ENCODE measurements around the gene LPCAT3.

Gene LPCAT3

DNA sequence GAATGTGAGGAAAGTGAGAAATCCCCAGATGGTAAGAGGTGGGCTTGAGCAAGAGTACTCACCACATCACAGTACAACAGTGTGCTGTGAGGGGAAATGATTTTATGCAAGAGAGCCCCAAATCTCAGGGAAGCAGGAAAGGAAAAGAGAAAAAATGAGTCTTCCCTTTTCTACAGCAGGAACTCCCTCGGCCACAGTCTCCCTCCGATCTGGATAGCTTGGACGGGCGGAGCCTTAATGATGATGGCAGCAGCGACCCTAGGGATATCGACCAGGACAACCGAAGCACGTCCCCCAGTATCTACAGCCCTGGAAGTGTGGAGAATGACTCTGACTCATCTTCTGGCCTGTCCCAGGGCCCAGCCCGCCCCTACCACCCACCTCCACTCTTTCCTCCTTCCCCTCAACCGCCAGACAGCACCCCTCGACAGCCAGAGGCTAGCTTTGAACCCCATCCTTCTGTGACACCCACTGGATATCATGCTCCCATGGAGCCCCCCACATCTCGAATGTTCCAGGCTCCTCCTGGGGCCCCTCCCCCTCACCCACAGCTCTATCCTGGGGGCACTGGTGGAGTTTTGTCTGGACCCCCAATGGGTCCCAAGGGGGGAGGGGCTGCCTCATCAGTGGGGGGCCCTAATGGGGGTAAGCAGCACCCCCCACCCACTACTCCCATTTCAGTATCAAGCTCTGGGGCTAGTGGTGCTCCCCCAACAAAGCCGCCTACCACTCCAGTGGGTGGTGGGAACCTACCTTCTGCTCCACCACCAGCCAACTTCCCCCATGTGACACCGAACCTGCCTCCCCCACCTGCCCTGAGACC, 82.7 kb downstream of the LPCAT3 start:
- no peak for DNase-seq

DNA sequence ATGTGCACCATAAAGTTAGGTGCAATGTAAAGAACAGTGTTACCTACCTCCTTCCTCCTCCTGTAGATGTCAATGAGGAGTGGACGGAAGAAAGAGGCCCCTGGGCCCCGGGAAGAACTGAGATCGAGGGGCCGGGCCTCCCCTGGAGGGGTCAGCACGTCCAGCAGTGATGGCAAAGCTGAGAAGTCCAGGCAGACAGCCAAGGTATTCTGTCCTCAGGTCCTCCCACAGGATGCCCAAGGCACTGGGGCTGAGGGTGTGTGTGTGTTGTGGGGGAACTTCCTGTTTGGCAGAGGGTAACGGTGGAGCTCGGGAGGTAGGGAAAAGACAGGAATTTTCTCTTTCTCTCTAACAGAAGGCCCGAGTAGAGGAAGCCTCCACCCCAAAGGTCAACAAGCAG, 84.2 kb downstream of the LPCAT3 start:
- DNase-seq, result no peak

DNA sequence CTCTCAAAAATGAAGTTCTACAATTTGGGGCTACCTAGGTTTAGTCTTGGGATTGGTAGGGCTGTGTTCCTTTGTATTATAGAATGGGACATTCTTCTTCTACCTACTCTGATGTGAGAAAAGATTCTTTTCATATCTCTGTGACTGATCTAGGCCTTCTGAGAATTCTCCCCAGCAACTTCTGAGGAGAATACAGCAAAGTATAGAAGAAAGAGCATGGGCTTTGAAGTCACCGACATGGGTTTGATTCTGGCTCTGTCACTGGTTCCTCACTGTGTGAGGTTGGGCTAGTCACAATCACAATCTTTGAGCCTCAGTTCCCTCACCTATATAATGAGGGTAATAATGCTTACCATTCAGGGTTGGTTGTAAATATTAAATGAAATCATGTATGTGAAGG, 85.5 kb downstream of the LPCAT3 start:
- no peak for DNase-seq

GRCh38 chr12:6929466-6930452, 88.5 kb downstream of the LPCAT3 start:
- no peak for DNase-seq

- peak in 1 of 2 experiments; percentile 40 for DNase-seq
Observed at GRCh38 chr12:6928703-6929407, 89.4 kb downstream of the LPCAT3 start.

GRCh38 chr12:6928022-6928702, 90.1 kb downstream of the LPCAT3 start:
- no peak for DNase-seq

- peak; percentile 62 to 67 for DNase-seq
Observed at GRCh38 chr12:6927379-6928021, 90.8 kb downstream of the LPCAT3 start, which contains the start of gene ATN1. Gene ATN1 (plus strand): TSS chr12:6927959. CDS start chr12:6934002, 6,043 bp downstream.

All from activated T-cell treated with anti-CD3 and anti-CD28 coated beads, Interleukin-2, amount 50 U/mL, for 48 hours (primary cell).